Ishikawa (cell line): Measurements from ENCODE around the gene SNORC.

Experiments
- CEBPB ChIP-seq: IDR thresholded peaks from 2 replicates; pipeline ENCODE4 v1.6.1; 2012
- CREB1 ChIP-seq: IDR thresholded peaks from 2 replicates; pipeline ENCODE4 v1.6.1; 2012; ENCODE audit warnings: low read depth
- EGR1 ChIP-seq: IDR thresholded peaks from 2 replicates; pipeline ENCODE4 v1.6.1; 2012
- EP300 ChIP-seq: IDR thresholded peaks from 2 replicates; pipeline ENCODE4 v1.6.1; 2012; ENCODE audit warnings: borderline replicate concordance
- FOXM1 ChIP-seq: IDR thresholded peaks from 2 replicates; pipeline ENCODE4 v1.6.1; 2012; ENCODE audit warnings: low read depth, borderline replicate concordance
- NFIC ChIP-seq: IDR thresholded peaks from 2 replicates; pipeline ENCODE4 v1.6.1; 2012
- RAD21 ChIP-seq: IDR thresholded peaks from 2 replicates; pipeline ENCODE4 v1.6.1; 2012; ENCODE audit warnings: low read depth
- TAF1 ChIP-seq: IDR thresholded peaks from 2 replicates; pipeline ENCODE4 v1.6.1; 2012; ENCODE audit warnings: low read depth, mild to moderate bottlenecking
- TCF12 ChIP-seq: IDR thresholded peaks from 2 replicates; pipeline ENCODE4 v1.6.1; 2012; ENCODE audit warnings: low read depth
- TEAD4 ChIP-seq: IDR thresholded peaks from 2 replicates; pipeline ENCODE4 v1.6.1; 2012
- USF1 ChIP-seq: IDR thresholded peaks from 2 replicates; pipeline ENCODE4 v1.6.1; 2012
- YY1 ChIP-seq: IDR thresholded peaks from 2 replicates; pipeline ENCODE4 v1.6.1; 2012; ENCODE audit warnings: low read depth
- ZBTB7A ChIP-seq: IDR thresholded peaks from 2 replicates; pipeline ENCODE4 v1.6.1; 2012; ENCODE audit warnings: low read depth
- TF ChIP-seq, protein P1 (sequence below): IDR thresholded peaks from 2 replicates; pipeline ENCODE4 v1.6.1; 2012
- TF ChIP-seq, protein P2 (sequence below): IDR thresholded peaks from 2 replicates; pipeline ENCODE4 v1.6.1; 2012; ENCODE audit warnings: low read depth, mild to moderate bottlenecking

Gene SNORC

GRCh38 chr2:232880764-232881351 lies 10.8 kb downstream of the SNORC start:
- TF ChIP-seq TEAD4: no peak
- TF ChIP-seq USF1: no peak

GRCh38 chr2:232882085-232882484 lies 12.0 kb downstream of the SNORC start:
- TF ChIP-seq ZBTB7A: no peak
- TF ChIP-seq RAD21: no peak
- TF ChIP-seq, protein P1, sequence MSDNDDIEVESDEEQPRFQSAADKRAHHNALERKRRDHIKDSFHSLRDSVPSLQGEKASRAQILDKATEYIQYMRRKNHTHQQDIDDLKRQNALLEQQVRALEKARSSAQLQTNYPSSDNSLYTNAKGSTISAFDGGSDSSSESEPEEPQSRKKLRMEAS: no peak
- TF ChIP-seq CEBPB: no peak
- no peak for TF ChIP-seq EP300
- TF ChIP-seq NFIC: no peak

- TF ChIP-seq NFIC (no peak), TEAD4 (no peak), TAF1 (no peak), FOXM1 (no peak), USF1 (no peak), CREB1 (no peak), EP300 (no peak), TCF12 (no peak), EGR1 (no peak), CEBPB (no peak), RAD21 (no peak), ZBTB7A (no peak), YY1 (no peak)
- TF ChIP-seq, protein P1: no peak
- TF ChIP-seq, protein P2, sequence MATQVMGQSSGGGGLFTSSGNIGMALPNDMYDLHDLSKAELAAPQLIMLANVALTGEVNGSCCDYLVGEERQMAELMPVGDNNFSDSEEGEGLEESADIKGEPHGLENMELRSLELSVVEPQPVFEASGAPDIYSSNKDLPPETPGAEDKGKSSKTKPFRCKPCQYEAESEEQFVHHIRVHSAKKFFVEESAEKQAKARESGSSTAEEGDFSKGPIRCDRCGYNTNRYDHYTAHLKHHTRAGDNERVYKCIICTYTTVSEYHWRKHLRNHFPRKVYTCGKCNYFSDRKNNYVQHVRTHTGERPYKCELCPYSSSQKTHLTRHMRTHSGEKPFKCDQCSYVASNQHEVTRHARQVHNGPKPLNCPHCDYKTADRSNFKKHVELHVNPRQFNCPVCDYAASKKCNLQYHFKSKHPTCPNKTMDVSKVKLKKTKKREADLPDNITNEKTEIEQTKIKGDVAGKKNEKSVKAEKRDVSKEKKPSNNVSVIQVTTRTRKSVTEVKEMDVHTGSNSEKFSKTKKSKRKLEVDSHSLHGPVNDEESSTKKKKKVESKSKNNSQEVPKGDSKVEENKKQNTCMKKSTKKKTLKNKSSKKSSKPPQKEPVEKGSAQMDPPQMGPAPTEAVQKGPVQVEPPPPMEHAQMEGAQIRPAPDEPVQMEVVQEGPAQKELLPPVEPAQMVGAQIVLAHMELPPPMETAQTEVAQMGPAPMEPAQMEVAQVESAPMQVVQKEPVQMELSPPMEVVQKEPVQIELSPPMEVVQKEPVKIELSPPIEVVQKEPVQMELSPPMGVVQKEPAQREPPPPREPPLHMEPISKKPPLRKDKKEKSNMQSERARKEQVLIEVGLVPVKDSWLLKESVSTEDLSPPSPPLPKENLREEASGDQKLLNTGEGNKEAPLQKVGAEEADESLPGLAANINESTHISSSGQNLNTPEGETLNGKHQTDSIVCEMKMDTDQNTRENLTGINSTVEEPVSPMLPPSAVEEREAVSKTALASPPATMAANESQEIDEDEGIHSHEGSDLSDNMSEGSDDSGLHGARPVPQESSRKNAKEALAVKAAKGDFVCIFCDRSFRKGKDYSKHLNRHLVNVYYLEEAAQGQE: no peak
Observed at GRCh38 chr2:232882505-232883115, 12.5 kb downstream of the SNORC start.

DNA sequence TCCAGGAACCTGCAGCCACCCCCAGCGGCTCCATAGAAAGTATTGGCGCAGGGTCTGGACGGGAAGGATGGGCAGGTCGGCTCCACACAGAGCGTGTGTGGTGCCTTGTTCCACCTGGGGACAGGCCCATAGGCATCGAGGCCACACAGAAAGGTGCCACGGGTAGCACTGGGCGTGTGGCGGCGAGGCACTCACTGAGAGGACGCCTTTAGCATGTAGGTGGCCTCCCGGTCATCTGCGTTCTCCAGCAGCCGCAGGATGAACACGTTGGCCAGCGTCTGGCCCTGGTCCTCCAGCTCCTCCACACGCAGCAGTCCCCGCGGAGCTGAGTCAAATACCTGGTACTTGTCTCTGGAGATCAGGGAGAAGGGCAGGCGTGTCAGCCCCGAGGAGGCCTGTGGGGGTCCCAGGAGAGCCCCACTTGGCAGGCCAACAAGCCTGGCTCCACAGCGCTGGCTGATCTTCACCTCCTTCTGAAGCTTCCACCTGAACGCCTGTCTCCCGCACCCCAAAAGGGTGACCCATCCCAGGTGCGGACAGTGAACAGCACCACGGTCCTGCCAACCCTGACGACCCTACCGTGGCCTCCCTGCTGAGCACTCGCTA lies 13.2 kb downstream of the SNORC start:
- no peak for TF ChIP-seq NFIC
- TF ChIP-seq CREB1: no peak
- no peak for TF ChIP-seq RAD21
- TF ChIP-seq, protein P2: no peak

DNA sequence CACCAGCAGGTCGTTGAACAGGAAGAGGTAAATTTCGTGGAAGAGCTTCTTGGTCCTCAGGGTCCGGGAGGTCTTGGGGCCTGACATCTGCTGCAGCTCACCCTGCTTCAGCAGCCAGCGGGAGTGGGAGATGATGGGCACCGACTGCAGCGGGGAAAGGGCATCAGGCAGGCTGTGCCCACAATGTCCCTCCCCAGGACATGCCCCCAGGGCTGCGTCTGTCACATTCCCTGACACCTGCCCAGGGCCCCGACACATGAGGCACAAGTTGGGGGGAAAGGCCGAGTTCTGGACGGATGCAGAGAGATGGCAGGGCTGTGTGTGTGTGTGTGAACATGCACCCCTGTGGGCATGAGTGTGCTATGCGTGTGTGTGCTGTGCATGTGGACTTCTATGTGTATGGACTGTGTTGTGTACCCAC lies 13.9 kb downstream of the SNORC start:
- TF ChIP-seq FOXM1: no peak

GRCh38 chr2:232884549-232885263 lies 14.6 kb downstream of the SNORC start:
- TF ChIP-seq CREB1: no peak
- TF ChIP-seq, protein P1: no peak
